Measurements from ENCODE around the gene KIAA1671.
A peak's percentile ranks its signal among the peaks of the same experiment; 100 is the strongest.
"Not testable (repeated sequence)": the region's sequence is repeated elsewhere in the genome, so short reads cannot be mapped to it uniquely, and the experiment has no call there.

The KIAA1671 gene

GRCh38 chr22:25207553-25208157, 255.1 kb downstream of the KIAA1671 start:
- no peak for DNase-seq

- no peak for DNase-seq
Measured at GRCh38 chr22:25208328-25208727, 255.8 kb downstream of the KIAA1671 start.

GRCh38 chr22:25208743-25209505, 256.4 kb downstream of the KIAA1671 start:
- DNase-seq: no peak

GRCh38 chr22:25210793-25211192, 258.3 kb downstream of the KIAA1671 start:
- no peak for DNase-seq

DNA sequence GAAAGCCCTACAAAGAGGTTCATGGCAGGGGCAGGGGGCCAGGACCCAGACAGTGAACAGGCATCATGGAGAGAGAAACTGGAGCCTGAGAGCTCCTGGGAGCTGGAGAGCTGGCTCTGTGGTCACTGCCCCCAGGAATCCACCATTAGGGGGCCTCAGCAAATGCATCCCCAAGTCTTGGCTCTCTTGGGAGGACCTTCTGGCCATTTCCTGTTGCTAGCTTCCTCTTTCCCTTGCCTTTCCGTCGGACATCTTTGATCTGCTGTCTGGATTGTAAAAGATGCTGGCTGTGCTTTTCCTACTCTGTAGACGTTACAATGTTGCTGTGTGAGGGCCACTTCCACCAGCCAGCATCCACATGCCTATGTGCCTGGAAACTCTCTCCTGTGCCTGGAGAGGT, 259.8 kb downstream of the KIAA1671 start:
- no peak for DNase-seq

DNA sequence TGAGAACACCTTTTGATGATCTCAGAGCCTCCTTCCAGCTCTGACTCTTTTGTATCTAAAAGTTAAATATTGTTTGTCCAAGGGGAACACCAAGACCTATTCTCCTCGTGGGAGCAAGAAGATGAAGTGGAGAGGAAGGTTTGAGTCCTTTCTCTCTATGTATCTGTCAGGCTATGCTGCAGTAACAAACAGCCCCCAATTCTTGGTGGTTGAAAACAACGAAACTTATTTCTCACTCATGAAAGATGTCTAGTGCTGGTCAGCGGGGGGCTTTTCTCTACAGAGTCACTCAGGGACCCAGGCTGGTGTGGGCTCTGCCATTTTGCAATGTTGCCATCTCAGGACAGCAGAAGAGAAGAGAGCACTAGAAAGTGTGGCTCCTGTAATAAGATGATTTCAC, 260.7 kb downstream of the KIAA1671 start:
- no peak for DNase-seq

DNA sequence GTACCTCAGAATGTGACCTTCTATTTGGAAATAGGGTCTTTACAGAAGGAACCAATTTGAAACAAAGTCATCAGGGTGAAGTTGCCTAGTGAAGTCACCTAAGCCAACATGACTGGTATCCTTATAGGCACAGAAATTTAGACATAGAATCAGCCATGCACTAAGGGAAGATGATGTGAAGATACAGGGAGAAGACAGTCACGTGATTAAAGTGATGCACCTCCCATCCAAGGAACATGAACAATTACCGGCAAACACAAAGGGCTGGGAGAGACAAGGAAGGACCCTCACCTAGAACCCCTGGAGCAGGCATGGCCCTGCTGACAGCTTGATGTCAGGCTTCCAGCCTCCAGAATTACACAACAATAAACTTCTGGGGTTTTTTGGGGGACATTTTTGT, 263.7 kb downstream of the KIAA1671 start:
- DNase-seq: no peak

- DNase-seq: no peak
Measured at GRCh38 chr22:25219211-25219689, 266.7 kb downstream of the KIAA1671 start, which contains the start of gene CRYBB2. TSS of gene CRYBB2 (plus strand) at chr22:25219639. CDS start at chr22:25221430, 1,791 bp downstream.

GRCh38 chr22:25219948-25220442, 267.5 kb downstream of the KIAA1671 start:
- no peak for DNase-seq

GRCh38 chr22:25221790-25222189, 269.3 kb downstream of the KIAA1671 start:
- DNase-seq: no peak

- no peak for DNase-seq
Measured at GRCh38 chr22:25223269-25223850, 270.8 kb downstream of the KIAA1671 start.

- no peak for DNase-seq
Measured at GRCh38 chr22:25228822-25229221, 276.3 kb downstream of the KIAA1671 start.

DNA sequence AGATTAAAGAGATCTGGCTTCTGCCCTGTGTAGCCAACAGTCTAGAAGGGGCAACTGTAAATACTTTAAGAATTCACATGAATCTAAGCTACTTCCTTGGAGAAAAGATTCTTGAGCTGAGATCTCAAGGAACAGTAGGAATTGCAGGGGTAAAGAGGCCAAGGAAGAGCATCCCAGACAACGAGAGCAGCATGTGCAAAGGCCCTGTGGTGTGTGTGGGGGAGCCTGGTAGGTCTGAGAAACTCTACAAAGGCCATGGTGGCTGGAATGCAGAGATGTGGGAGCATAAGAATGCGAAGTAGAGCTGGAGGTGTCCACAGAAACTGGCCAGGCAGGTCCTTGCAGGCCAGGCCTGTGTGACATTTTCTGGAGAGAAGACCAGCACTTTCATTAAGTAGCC, 278.2 kb downstream of the KIAA1671 start:
- not testable (repeated sequence) for DNase-seq

DNA sequence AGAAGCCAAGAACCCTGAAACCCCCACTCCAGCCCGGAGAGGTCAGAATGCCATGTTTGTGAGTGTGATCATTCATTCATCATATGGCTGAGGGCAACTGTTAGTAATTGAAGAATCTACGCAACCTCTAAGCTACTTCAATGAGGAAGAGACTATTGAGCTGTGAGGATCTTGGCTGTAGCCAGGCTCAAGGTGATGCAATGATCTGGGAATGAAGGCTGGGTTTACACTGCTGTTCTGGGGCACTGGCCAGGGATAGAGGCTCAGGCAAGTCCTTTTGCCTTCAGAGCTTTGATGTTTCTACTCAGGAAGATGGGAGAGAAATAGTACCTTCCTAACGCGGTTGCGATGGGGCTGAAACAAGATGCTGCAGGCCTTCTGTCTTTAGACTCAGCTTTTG, 279.8 kb downstream of the KIAA1671 start:
- DNase-seq: no peak

GRCh38 chr22:25233706-25234105, 281.2 kb downstream of the KIAA1671 start:
- DNase-seq: not testable (repeated sequence)

- peak; percentile 41 for DNase-seq
Measured at GRCh38 chr22:25235547-25236290, 283.2 kb downstream of the KIAA1671 start.

DNA sequence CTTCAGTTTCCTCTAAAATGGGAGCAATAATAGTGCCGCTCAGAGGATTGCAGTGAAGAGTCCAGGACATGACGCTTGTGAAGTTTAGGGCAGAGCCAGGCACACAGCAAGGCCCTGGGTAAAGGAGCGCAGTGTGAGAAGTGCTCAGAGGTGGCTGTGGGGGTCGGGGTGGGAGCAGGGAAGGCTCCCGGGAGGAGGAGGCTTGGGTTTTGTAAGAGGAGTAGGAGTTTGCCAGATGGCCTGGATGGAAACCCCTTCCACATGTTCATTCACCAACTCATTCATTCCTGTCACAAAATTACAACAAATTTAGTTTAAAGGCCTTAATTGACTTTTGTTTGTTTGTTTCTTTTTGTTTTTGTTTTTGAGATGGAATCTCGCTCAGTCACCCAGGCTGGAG, 283.9 kb downstream of the KIAA1671 start:
- no peak for DNase-seq

DNA sequence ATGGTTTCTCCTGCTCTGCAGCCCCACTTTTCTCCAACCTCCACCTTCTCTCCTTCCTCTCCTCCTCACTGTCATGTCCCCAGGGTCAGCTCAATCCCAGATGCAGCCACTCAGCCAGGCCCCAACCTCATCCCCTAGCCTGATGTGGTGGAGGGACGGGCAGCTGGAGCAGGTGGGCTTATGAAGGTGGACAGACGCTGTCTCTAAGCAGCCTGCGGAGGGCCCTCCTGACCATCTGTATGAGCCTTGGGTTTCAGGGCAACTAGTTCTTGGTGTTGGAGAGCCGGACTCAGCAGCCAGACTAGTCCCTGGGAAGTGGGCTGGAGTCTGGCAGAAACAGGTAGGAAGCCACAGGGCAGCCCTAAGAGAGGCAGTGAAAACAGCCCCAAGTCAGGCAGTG, 285.0 kb downstream of the KIAA1671 start:
- no peak for DNase-seq

DNA sequence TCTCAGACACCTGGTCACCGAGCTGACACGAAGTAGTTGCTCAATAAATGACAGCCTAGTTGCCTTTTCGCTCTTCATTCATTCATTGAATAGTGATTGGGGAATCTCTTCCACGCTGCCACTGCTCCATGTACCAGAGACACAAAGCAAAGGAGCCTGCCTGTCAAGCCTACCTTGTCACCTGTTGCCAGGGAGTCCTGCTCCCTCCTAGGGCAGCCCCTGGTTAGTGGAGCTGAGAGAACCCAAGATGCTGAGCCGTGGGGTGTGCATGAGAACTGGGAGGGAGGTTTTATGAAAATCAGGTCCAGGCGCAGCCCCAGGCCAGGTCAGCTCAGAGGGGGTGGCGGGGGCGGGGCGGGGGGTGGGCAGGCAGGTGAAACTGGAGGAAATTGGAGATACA, 285.5 kb downstream of the KIAA1671 start:
- not testable (repeated sequence) for DNase-seq
